OCI-LY3 (cell line): Measurements from ENCODE around the gene LMO3.
A peak's percentile ranks its signal among the peaks of the same experiment; 100 is the strongest.

Source experiments
- H2AFZ ChIP-seq: fragments of 200-600, 300-600 bp; shearing (Covaris generic); 2 replicates; pipeline ENCODE4 v1.6.0; 2014; ENCODE audit warnings: antibody characterized with exemption, low read depth, low read length
- H3K27ac ChIP-seq: fragments of 200-600, 300-600 bp; sonication (generic); 2 replicates; pipeline ENCODE4 v1.5.1; 2014; ENCODE audit warnings: mild to moderate bottlenecking, low read length, moderate library complexity, mixed read lengths
- H3K27me3 ChIP-seq: fragments of 200-600, 300-600 bp; sonication (generic); 2 replicates; pipeline ENCODE4 v1.6.1; 2014; ENCODE audit warnings: low read depth, low read length, mixed read lengths
- H3K36me3 ChIP-seq: fragments of 200-600, 300-600 bp; sonication (generic); replicated peaks from 2 replicates; pipeline ENCODE3; 2014; ENCODE audit warnings: low read depth, low read length, mixed read lengths
- H3K4me1 ChIP-seq: fragments of 300-600, 200-600 bp; sonication (generic); 2 replicates; pipeline ENCODE4 v1.6.1; 2014; ENCODE audit warnings: low read length, mixed read lengths
- H3K4me2 ChIP-seq: fragments of 200-600, 300-600 bp; sonication (generic); 2 replicates; pipeline ENCODE4 v1.6.1; 2014; ENCODE audit warnings: low read length, mixed read lengths
- H3K4me3 ChIP-seq: fragments of 300-600, 200-600 bp; sonication (generic); 2 replicates; pipeline ENCODE4 v1.5.1; 2014; ENCODE audit warnings: antibody characterized with exemption, mild to moderate bottlenecking, low read length, moderate library complexity
- H3K79me2 ChIP-seq: fragments of 300-600, 200-600 bp; shearing (Covaris generic); 2 replicates; pipeline ENCODE4 v1.6.1; 2014; ENCODE audit warnings: mild to moderate bottlenecking, low read length, mixed read lengths
- H3K9ac ChIP-seq: fragments of 300-600, 200-600 bp; shearing (Covaris generic); 2 replicates; pipeline ENCODE4 v1.6.0; 2014; ENCODE audit warnings: mild to moderate bottlenecking, low read length, moderate library complexity
- H3K9me3 ChIP-seq: fragments of 200-600, 300-600 bp; shearing (Covaris generic); 2 replicates; pipeline ENCODE4 v1.6.1; 2014; ENCODE audit warnings: low read length, mixed read lengths; ENCODE audit not compliant: insufficient read depth
- H4K20me1 ChIP-seq: fragments of 200-600, 300-600 bp; sonication (generic); 2 replicates; pipeline ENCODE4 v1.6.1; 2016; ENCODE audit warnings: low read length, mixed read lengths; ENCODE audit not compliant: insufficient read depth
- CTCF ChIP-seq: fragments of 200-600, 300-600 bp; sonication (generic); IDR thresholded peaks from 2 replicates; pipeline ENCODE4 v1.5.1; 2014; ENCODE audit warnings: antibody characterized with exemption, low read length, low read depth
- EZH2phosphoT487 ChIP-seq: fragments of 200-600 bp; shearing (Covaris generic); IDR thresholded peaks from 2 replicates; pipeline ENCODE4 v1.6.1; 2018; ENCODE audit warnings: antibody characterized with exemption, mixed run types, low read depth

LMO3 gene

GRCh38 chr12:16608946-16609539 lies 3.1 kb upstream of the LMO3 start:
- no peak for TF ChIP-seq CTCF
- TF ChIP-seq EZH2phosphoT487 = no peak; the same call in 1 of the 2 replicates
- peak overlapping the region; percentile 77 for H3K4me2 ChIP-seq
- H3K4me3 ChIP-seq = peak overlapping the region; percentile 76
- no peak overlapping the region for H3K27ac ChIP-seq
- H4K20me1 ChIP-seq = no peaks in the 10 kb centered on the region
- no peaks in the 10 kb centered on the region for H3K79me2 ChIP-seq
- H3K9me3 ChIP-seq = no peaks in the 10 kb centered on the region
- peak overlapping the region; percentile 35 for H3K9ac ChIP-seq
- peaks cover 9% of the 10 kb centered on the region; the same call in 1 of the 2 replicates for H3K27me3 ChIP-seq
- no peaks in the 10 kb centered on the region for H3K36me3 ChIP-seq
- peak overlapping the region; percentile 69 for H2AFZ ChIP-seq
- H3K4me1 ChIP-seq = peaks cover 24% of the 10 kb centered on the region

DNA sequence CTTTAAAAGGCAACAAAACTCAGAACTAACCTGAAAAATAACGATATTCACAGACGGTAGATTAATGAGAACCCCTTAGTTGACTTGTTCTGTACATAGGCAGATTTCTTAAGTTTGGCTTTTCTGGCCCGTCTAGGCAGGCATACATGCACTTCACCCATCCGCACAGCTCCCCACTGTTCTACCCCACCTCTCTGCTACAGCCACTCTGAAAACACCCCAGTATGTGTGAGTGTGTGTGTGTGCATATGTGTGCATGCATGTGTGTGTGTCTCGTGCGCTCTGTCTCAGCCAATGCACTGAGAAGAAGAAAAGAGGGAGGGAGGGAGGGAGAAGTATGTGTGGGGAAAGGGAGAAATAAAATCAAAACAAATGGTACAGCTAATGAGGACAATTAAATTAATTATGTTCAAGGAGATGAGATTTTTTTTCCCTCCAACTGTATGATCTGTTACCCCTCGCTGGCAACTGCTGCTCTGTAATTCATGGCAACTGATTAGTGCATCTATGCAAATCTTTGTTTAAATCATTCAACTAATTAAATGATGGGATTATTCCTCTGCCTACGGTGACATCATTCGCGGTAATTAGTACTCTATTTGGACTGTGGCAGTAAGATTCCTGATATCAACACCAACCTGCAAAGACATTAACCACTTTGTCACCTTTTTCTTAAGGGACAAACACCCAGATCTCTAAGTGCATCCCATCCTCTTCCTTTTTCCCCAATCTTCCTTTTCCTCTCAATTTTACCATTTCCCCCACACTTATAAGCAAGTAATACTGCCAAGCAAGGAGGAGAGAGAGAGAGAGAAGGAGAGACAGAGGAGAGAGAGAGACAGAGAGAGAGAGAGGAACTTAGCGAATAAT lies 2.2 kb upstream of the LMO3 start:
- no peaks in the 10 kb centered on the region for H3K9me3 ChIP-seq
- H3K9ac ChIP-seq = no peak overlapping the region
- peaks cover 9% of the 10 kb centered on the region; the same call in 1 of the 2 replicates for H3K27me3 ChIP-seq
- H3K4me1 ChIP-seq = peaks cover 24% of the 10 kb centered on the region
- no peaks in the 10 kb centered on the region for H3K79me2 ChIP-seq
- TF ChIP-seq EZH2phosphoT487 (no peak), CTCF (no peak)
- peak overlapping the region; percentile 76 for H3K4me3 ChIP-seq
- no peaks in the 10 kb centered on the region for H3K36me3 ChIP-seq
- peak overlapping the region; percentile 69; the same call in 1 of the 2 replicates for H2AFZ ChIP-seq
- H3K27ac ChIP-seq = no peak overlapping the region
- H4K20me1 ChIP-seq = no peaks in the 10 kb centered on the region
- H3K4me2 ChIP-seq = peak overlapping the region; percentile 77

DNA sequence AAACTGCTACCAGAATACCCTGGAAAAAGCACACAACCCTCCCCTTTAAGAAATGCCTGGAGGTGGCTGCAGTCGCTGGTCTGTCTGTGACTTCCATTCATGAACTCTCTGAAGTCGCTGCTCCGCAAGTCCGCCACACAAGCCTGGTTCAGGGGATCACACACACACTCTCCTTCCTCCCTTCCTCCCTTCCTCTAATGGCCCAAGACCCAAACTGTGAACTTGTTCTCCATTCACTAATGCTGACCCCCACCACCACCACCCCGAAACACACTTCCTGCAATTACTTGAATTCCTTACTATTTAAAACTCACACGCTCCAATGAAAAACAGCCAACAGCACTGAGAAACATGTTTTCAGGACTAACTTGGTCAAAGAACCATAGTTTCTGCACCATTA lies 1.0 kb upstream of the LMO3 start:
- Histone ChIP-seq H3K4me2 (peak overlapping the region; percentile 67), H3K4me1 (peaks cover 24% of the 10 kb centered on the region), H4K20me1 (no peaks in the 10 kb centered on the region), H3K9ac (no peak overlapping the region), H3K9me3 (no peaks in the 10 kb centered on the region), H2AFZ (no peak overlapping the region), H3K79me2 (no peaks in the 10 kb centered on the region), H3K27ac (no peak overlapping the region), H3K4me3 (peak overlapping the region; percentile 78), H3K27me3 (peaks cover 9% of the 10 kb centered on the region; the same call in 1 of the 2 replicates), H3K36me3 (no peaks in the 10 kb centered on the region)
- TF ChIP-seq CTCF (no peak), EZH2phosphoT487 (no peak)

DNA sequence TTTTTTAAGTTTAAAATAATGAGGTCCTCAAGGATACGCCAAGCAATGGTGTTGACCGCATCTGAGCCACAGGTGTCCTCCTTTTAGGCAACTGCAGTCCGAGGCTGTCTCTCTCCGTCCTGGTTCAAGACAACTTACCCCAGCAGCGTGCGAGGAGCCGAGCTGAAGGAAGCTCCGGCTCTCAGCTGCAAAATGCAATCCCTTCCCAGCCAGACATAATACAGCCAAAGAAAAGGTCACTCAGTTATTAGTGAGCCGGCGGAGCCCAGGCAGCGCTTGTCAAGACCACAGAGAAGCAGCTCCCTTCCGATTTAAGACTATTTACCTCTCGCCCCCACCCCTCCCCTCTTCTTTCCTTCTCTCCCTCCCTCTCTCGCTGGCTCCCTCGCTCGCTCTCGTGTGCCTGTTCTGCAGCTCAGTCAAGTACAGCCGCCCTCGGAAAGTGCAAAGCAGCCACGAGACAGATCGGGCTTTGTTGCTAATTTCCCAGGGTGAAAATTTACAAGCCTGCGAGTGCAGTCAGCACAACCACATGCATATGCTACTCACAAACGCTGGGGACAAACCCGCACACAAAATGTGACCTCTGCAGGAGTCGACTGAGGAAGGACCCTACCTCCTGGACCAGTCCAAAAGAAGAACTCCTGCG lies 363 bp upstream of the LMO3 start:
- Histone ChIP-seq H3K9ac (peak overlapping the region; percentile 41), H3K4me3 (peak overlapping the region; percentile 78), H3K27ac (no peak overlapping the region), H4K20me1 (no peaks in the 10 kb centered on the region), H3K79me2 (no peaks in the 10 kb centered on the region), H3K27me3 (peaks cover 9% of the 10 kb centered on the region; the same call in 1 of the 2 replicates), H3K36me3 (no peaks in the 10 kb centered on the region), H3K4me2 (peak overlapping the region; percentile 67), H3K4me1 (peaks cover 22% of the 10 kb centered on the region), H3K9me3 (no peaks in the 10 kb centered on the region), H2AFZ (peak overlapping the region; percentile 66)
- TF ChIP-seq CTCF (no peak), EZH2phosphoT487 (no peak)
